ENCODE data around the gene ATRAID.

Gene ATRAID

DNA sequence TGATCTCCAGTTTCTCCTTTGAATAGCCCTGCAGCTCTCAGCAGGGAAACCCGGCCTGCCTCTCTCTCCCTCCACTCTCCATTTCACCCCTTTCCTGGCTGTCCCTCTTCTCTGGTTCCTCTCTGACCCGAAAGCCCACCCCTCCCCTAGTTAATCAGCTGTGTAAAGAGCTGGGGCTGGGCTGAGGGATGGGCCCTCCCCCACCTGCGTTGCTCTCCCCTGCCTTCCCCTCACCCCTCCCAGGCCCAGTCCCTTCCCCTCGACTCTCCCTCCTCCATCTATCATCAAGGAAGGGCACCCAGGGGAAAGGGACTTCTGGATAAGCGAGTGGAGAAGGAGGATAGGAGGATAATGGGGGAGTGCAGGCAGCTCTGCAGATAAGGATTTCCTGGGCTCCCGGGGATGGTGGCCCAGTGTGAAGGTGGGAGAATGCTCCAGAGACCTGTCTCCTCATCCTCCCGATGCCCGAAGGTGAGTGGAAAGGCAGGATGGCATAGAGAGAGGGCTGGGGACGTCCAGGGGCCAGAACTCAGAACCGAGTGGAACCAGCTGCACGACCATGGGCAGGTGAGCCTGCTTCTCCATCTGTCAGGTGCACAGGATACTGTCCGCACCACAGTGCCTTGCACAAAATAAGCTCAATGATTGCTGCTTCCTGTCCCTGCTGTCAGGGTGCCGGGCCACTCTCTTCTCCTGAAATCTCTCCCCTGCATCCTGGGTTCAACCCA, 39.0 kb downstream of the ATRAID start:
- no peak for DNase-seq (ENCODE audit: low read depth in 2 of 2)

DNA sequence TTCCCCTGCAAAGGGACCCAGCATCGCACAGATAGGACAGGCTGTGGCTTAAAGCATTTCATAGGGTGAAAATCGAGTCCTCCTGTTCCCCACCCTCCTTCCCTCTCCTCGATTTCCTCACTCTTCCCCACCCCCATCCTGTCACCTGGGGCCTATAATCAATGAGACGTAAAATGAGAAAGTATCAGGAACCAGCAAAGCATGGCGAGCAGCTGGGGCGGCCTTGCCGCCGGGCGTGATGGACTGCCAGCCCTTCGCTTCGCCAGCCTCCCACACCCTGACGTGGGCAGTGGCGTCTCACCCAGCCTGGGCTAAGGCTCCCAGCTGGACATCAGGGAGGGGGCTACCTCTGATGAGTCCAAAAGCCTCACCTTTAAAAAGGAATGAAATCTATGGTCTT, 39.9 kb downstream of the ATRAID start:
- no peak for DNase-seq (ENCODE audit: low read depth in 2 of 2)

GRCh38 chr2:27255187-27255586, 43.3 kb downstream of the ATRAID start:
- DNase-seq (ENCODE audit: low read depth in 2 of 2), result no peak

GRCh38 chr2:27255660-27256059, 43.8 kb downstream of the ATRAID start:
- no peak for DNase-seq (ENCODE audit: low read depth in 2 of 2)

DNA sequence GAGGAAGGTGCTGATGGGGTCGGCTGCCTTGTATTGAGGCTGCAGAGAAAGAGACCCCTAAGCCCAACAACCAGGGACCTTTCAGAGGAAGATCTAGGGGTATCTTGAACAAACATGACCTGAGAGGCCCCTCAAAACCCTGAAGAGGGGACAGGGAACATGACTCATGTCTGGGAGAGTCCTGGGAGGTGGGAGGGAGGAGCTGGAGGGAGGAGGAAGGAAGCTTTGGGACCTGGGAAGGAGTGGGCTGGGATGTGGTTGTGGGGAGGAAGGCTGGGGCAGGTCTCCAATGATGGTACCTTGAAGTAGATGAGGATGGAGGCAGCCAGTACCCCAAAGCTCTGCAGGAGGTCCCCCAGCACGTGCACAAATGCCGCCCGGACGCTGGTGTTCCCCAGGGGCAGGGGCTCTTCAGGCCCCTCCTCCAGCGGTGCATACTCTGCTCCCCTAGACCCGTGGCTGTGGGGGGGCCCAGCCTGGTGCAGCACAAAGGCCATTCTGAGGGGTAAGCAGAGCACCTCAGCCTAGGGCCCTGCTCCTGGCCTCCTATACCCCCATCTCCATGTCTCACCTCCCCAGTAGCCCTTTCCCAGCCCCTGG, 45.1 kb downstream of the ATRAID start:
- DNase-seq (ENCODE audit: low read depth in 2 of 2), result no peak

- no peak for DNase-seq (ENCODE audit: low read depth in 2 of 2)
These were observed 46.2 kb downstream of the ATRAID start for GRCh38 chr2:27258051-27258450.

- DNase-seq (ENCODE audit: low read depth in 2 of 2), result no peak
These were observed 49.5 kb downstream of the ATRAID start for GRCh38 chr2:27261241-27261925.

- DNase-seq (ENCODE audit: low read depth in 2 of 2), result no peak
These were observed 50.1 kb downstream of the ATRAID start for GRCh38 chr2:27261926-27262298.

GRCh38 chr2:27262379-27263286, 50.8 kb downstream of the ATRAID start, which contains the start of gene SLC30A3:
TSS of gene SLC30A3 (minus strand) at chr2:27263047. CDS start at chr2:27262906, 141 bp downstream.
- peak; percentile 40 to 70 for DNase-seq (ENCODE audit: low read depth in 2 of 2)

- no peak for DNase-seq (ENCODE audit: low read depth in 2 of 2)
These were observed 51.7 kb downstream of the ATRAID start for GRCh38 chr2:27263287-27264252.

- DNase-seq (ENCODE audit: low read depth in 2 of 2), result no peak
These were observed 52.5 kb downstream of the ATRAID start for GRCh38 chr2:27264253-27264752.

- DNase-seq (ENCODE audit: low read depth in 2 of 2), result peak in 1 of 2 donors; percentile 48
These were observed 53.1 kb downstream of the ATRAID start for GRCh38 chr2:27264753-27265535.

GRCh38 chr2:27265536-27265870, 53.7 kb downstream of the ATRAID start:
- no peak for DNase-seq (ENCODE audit: low read depth in 2 of 2)

Measured in stimulated activated CD4-positive, alpha-beta T cell treated with anti-CD3 and anti-CD28 coated beads, Interleukin-15, amount 100 ng/mL, for 48 hours (primary cell).